ENCODE measurements around the gene NR1I2. TPM values are rescaled to one million over a fixed set of nuclear protein-coding genes. Genes with fewer than 3 reads are reported as not detected.

The NR1I2 gene
- total RNA-seq (ENCODE audit: insufficient read depth, low replicate concordance) = 0.96 TPM

GRCh38 chr3:119781330-119782198 lies at the start of gene NR1I2:
TSS of gene NR1I2 (plus strand) at chr3:119782101.
- DNase-seq (ENCODE audit: low spot score) = no peak

GRCh38 chr3:119733812-119734211 lies 48.1 kb upstream of the NR1I2 start:
- no peak for DNase-seq (ENCODE audit: low spot score)

GRCh38 chr3:119738741-119739140 lies 43.2 kb upstream of the NR1I2 start:
- no peak for DNase-seq (ENCODE audit: low spot score)

- no peak for DNase-seq (ENCODE audit: low spot score)
Measured at GRCh38 chr3:119741657-119742590, 40.0 kb upstream of the NR1I2 start.

GRCh38 chr3:119743921-119744320 lies 38.0 kb upstream of the NR1I2 start:
- DNase-seq (ENCODE audit: low spot score) = no peak

GRCh38 chr3:119745942-119746341 lies 36.0 kb upstream of the NR1I2 start:
- DNase-seq (ENCODE audit: low spot score) = no peak

GRCh38 chr3:119746423-119746822 lies 35.5 kb upstream of the NR1I2 start:
- DNase-seq (ENCODE audit: low spot score) = no peak

GRCh38 chr3:119747357-119747756 lies 34.5 kb upstream of the NR1I2 start:
- DNase-seq (ENCODE audit: low spot score) = peak; percentile 9

- no peak for DNase-seq (ENCODE audit: low spot score)
Measured at GRCh38 chr3:119748991-119749390, 32.9 kb upstream of the NR1I2 start.

DNA sequence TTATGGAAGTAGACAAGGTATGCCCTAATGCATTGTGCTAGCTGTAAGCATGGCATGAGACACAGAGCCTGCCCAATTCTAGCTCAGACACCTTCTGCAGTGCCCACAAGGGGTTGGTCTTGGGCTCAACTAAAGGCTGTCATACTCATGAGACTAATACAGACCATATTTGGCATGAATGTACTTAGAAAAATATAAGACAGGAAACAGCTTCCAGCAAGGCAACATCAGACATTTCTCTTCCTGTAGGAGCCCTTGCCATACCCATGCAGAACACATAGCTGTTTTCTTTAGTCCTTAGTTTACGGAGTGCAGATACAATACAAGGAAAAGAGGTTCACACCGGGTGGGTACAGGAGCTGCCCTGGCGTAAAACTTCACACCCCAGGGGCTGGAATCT lies 30.5 kb upstream of the NR1I2 start:
- no peak for DNase-seq (ENCODE audit: low spot score)

- no peak for DNase-seq (ENCODE audit: low spot score)
Measured at GRCh38 chr3:119759962-119760361, 21.9 kb upstream of the NR1I2 start.

DNA sequence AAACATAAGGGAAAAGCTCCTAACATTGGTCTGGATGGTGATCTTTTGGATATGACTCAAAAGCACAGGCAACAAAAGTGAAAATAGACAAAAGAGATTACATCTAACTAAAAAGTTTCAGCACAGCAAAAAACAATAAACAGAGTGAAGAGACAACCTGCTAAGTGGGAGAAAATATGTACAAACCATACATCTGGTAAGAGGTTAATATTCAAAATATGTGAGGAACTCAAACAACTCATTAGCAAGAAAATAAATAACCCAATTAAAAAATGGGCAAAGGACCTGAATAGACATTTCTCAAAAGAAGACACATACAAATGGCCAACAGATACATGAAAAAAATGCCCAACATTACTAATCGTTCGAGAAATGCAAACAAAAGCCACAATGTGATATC lies 19.0 kb upstream of the NR1I2 start:
- no peak for DNase-seq (ENCODE audit: low spot score)

GRCh38 chr3:119763466-119763865 lies 18.4 kb upstream of the NR1I2 start:
- DNase-seq (ENCODE audit: low spot score) = peak; percentile 10

DNA sequence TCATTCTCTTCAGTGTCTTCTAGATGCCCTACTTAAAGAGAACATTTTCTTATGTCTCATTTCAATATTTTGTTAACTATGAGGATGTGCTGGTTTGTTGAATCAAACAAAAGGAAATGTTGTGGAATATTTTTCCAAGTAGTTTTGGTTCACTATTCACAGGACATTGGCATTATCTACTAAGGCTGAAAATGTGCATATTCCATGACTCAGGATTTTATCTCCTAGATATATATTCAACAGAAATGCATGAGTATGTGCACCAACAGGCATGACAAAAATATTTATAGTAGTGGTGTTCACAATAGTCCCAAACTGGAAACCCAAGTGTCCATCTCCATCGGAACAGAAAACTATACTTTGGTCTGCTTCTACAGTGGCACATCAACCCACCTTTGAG lies 16.7 kb upstream of the NR1I2 start:
- no peak for DNase-seq (ENCODE audit: low spot score)

GRCh38 chr3:119767936-119768601 lies 13.8 kb upstream of the NR1I2 start:
- no peak for DNase-seq (ENCODE audit: low spot score)

GRCh38 chr3:119768668-119769393 lies 13.1 kb upstream of the NR1I2 start:
- no peak for DNase-seq (ENCODE audit: low spot score)

DNA sequence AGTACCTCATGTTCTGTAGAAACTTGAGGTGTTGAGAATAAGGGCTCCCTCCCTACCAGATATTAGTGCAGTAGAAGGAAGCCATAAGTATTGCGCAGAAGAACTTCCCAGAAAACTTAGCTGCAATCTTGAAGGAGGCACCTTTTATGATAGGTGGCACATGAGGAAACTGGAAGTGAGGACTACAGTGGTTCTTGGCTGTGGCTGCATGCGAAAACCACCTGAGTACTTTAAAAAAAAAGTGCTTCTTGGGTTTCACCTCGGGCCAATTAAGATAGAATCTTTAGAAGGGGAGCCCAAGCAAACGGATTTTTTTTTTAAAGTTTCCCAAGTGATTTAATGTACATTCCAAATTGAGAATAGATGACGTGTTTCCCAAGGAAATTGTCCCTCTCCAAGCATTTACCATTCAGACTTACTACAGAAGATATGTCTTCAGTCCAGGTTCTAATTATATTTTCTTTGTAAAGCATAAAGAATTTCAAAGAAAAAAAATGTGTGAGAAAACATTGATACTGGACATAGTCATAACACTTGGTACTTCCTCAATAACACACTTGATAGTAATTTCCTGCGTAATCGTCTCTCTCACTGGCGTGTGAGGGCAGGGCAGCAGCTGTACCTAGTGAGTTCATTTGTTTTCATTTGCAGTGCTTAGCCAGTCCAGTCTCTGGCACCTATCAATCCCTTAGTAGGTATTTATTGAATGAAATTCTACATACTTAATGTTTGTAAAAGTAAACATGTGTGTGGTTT lies 12.3 kb upstream of the NR1I2 start:
- peak; percentile 22 for DNase-seq (ENCODE audit: low spot score)

DNA sequence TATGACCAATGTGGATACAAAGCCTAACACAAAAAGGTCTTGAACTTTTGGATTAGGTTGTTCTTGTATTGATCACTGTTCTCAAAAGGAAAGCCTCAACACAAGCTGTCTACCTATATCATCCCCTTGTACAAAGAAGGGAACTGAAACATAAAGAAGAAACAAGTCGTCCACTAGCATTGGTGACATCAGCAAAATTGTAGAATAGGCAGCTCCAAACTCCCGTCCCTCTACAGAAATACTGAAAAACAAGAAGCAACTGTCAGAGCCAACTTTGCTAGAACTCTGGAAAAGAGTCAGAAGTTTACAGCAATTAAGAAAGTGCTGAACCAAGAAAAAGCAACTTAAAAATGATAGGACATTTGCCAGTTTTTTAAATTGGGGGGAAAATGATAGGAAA lies 7.5 kb upstream of the NR1I2 start:
- DNase-seq (ENCODE audit: low spot score) = peak; percentile 9

- no peak for DNase-seq (ENCODE audit: low spot score)
Measured at GRCh38 chr3:119776304-119776703, 5.6 kb upstream of the NR1I2 start.

GRCh38 chr3:119778176-119778575 lies 3.7 kb upstream of the NR1I2 start:
- no peak for DNase-seq (ENCODE audit: low spot score)

Data from umbilical cord (tissue), 2 donors.